B cell (primary cell): ENCODE measurements around the gene DPH3. TPM values are rescaled to one million over a fixed set of nuclear protein-coding genes. Genes with fewer than 3 reads are reported as not detected.

Experiments
- ATAC-seq: fragments of 200-7000 bp; cut with Tn5 transposase; one replicate; pipeline ENCODE4 v1.10.0; 2021; ENCODE audit warnings: low read depth, mild to moderate bottlenecking, moderate number of reproducible peaks, moderate library complexity
- CTCF ChIA-PET: fragments of 350-600 bp; sonication (Branson Sonifier 250); formaldehyde crosslinking; loops from one replicate; lab custom pipeline; 2021; ENCODE audit warnings: antibody characterized with exemption, inconsistent platforms; lab: Charles Lee
- POLR2A ChIA-PET: fragments of 350-600 bp; sonication (Branson Sonifier 250); formaldehyde crosslinking; loops from one replicate; lab custom pipeline; 2021; ENCODE audit warnings: antibody characterized with exemption; lab: Charles Lee
- DNase-seq: peaks from one replicate; pipeline ENCODE4 v3.0.0; 2013
- H2AFZ ChIP-seq: 2 replicates; pipeline ENCODE4 v1.6.1; 2012; ENCODE audit warnings: mild to moderate bottlenecking, low read depth, low read length; ENCODE audit not compliant: insufficient read depth, poor library complexity, severe bottlenecking
- H3K27ac ChIP-seq, 2 donors: 1 replicate in 1 of 2; 2 replicates in 1 of 2; pipeline ENCODE4 v1.5.1; 2012 to 2013; ENCODE audit warnings: low read length in 2 of 2, mild to moderate bottlenecking in 2 of 2, moderate library complexity in 1 of 2
- H3K27me3 ChIP-seq, 4 experiments: fragments of 200-600 bp in 1 of 4; sonication (generic) in 1 of 4; replicated peaks in 1 of 4; 1 replicate in 2 of 4; 2 replicates in 2 of 4; pipeline versions ENCODE4 v1.6.1 to v1.7.0; 2013 to 2016; ENCODE audit warnings: low read length in 3 of 4, mild to moderate bottlenecking in 2 of 4, mixed read lengths in 1 of 4, moderate library complexity in 1 of 4; ENCODE audit not compliant: insufficient read depth in 4 of 4, control insufficient read depth in 3 of 4; ENCODE audit errors: control extremely low read depth in 1 of 4
- H3K36me3 ChIP-seq, 2 experiments: replicated peaks in 1 of 2; 1 replicate in 1 of 2; 2 replicates in 1 of 2; pipeline versions ENCODE4 v1.6.1 to v1.7.1; 2013; ENCODE audit warnings: low read length in 1 of 2; ENCODE audit not compliant: insufficient read depth in 2 of 2, control insufficient read depth in 1 of 2; ENCODE audit errors: control extremely low read depth in 1 of 2, extremely low read depth in 1 of 2
- H3K4me1 ChIP-seq, 2 donors: fragments of 200-600 bp in 1 of 2; sonication (generic) in 1 of 2; 1 replicate in 1 of 2; 2 replicates in 1 of 2; pipeline versions ENCODE4 v1.5.1 to v1.6.1; 2013 to 2017; ENCODE audit warnings: low read length in 2 of 2; ENCODE audit not compliant: control insufficient read depth in 2 of 2, insufficient read depth in 2 of 2
- H3K4me2 ChIP-seq: replicated peaks from 2 replicates; pipeline ENCODE3; 2012; ENCODE audit warnings: mild to moderate bottlenecking, low read depth, low read length; ENCODE audit not compliant: poor library complexity, severe bottlenecking
- H3K4me3 ChIP-seq, 5 experiments: fragments of 200-600 bp in 1 of 5; sonication (generic) in 1 of 5; 1 replicate in 3 of 5; 2 replicates in 2 of 5; pipeline versions ENCODE4 v1.5.1 to v1.7.0; 2011 to 2016; ENCODE audit warnings: low read length in 4 of 5, mild to moderate bottlenecking in 4 of 5, low read depth in 2 of 5, control low read depth in 1 of 5, moderate library complexity in 1 of 5; ENCODE audit not compliant: insufficient read depth in 1 of 5; ENCODE audit errors: control extremely low read depth in 1 of 5, extremely low read depth in 1 of 5
- H3K79me2 ChIP-seq: fragments of 200-600 bp; sonication (generic); one replicate; pipeline ENCODE4 v1.6.0; 2016; ENCODE audit warnings: low read length; ENCODE audit not compliant: control insufficient read depth, insufficient read depth
- H3K9ac ChIP-seq: fragments of 200-600 bp; sonication (generic); 2 replicates; pipeline ENCODE4 v1.6.1; 2017; ENCODE audit warnings: mild to moderate bottlenecking, low read length, moderate library complexity
- H3K9me3 ChIP-seq, 3 donors: one replicate each; pipeline versions ENCODE4 v1.6.1 to v1.7.1; 2013; ENCODE audit warnings: low read length in 2 of 3; ENCODE audit not compliant: control insufficient read depth in 2 of 3, insufficient read depth in 1 of 3; ENCODE audit errors: control extremely low read depth in 1 of 3
- H4K20me1 ChIP-seq: 2 replicates; pipeline ENCODE4 v1.6.0; 2012; ENCODE audit warnings: mild to moderate bottlenecking, low read length; ENCODE audit not compliant: insufficient read depth, control insufficient read depth, poor library complexity, severe bottlenecking
- H3K27ac Mint-ChIP-seq: one replicate; pipeline ENCODE4 v1.8.0; 2021; ENCODE audit warnings: mixed read lengths
- H3K27me3 Mint-ChIP-seq: one replicate; pipeline ENCODE4 v1.8.0; 2021; ENCODE audit warnings: mixed read lengths
- H3K4me1 Mint-ChIP-seq: one replicate; pipeline ENCODE4 v1.8.0; 2021; ENCODE audit warnings: mixed read lengths
- H3K4me3 Mint-ChIP-seq: one replicate; pipeline ENCODE4 v1.8.0; 2021; ENCODE audit warnings: mixed read lengths
- H3K9me3 Mint-ChIP-seq: one replicate; pipeline ENCODE4 v1.8.0; 2022; ENCODE audit warnings: mixed read lengths; ENCODE audit not compliant: insufficient read depth
- EZH2 ChIP-seq: IDR thresholded peaks from 2 replicates; pipeline ENCODE4 v1.6.1; 2012; ENCODE audit warnings: borderline replicate concordance, low read depth, mild to moderate bottlenecking, moderate library complexity, low read length; ENCODE audit not compliant: insufficient read depth, poor library complexity, severe bottlenecking
- WGBS: methylation state at CpG from one replicate; pipeline ENCODE4 v1.1.5; 2013; ENCODE audit warnings: missing lambda C conversion rate; ENCODE audit not compliant: insufficient coverage; 5-methylcytosine and 5-hydroxymethylcytosine counted together
- intact Hi-C: fragments of 100-400 bp; cut with micrococcal nuclease; formaldehyde crosslinking; loops from one replicate; pipeline ENCODE4 v1.10.0; 2022
- polyA plus RNA-seq: library from polyadenylated mRNA; depleted of rRNA; stranded (reverse); fragments of >200 nt; gene quantifications from 2 replicates; pipeline ENCODE4 v1.2.3, GENCODE V29; 2012
- total RNA-seq, 2 donors: library from RNA; stranded (reverse); fragments of 120-200 nt in 1 of 2; gene quantifications; 1 replicate in 1 of 2; 2 replicates in 1 of 2; pipeline versions ENCODE4 v1.2.3 to v1.2.4, GENCODE V29; 2013 to 2022
- TF ChIP-seq, protein P1 (sequence below): fragments of 200-600 bp; IDR thresholded peaks from one replicate; pipeline ENCODE4 v1.8.0; 2022; ENCODE audit warnings: antibody characterized with exemption, mild to moderate bottlenecking

The DPH3 gene
- total and polyA plus RNA-seq, 2 donors (not counting 1 experiment from before 2014, with no cell fraction given) = 7.4 to 12.9 TPM

DNA sequence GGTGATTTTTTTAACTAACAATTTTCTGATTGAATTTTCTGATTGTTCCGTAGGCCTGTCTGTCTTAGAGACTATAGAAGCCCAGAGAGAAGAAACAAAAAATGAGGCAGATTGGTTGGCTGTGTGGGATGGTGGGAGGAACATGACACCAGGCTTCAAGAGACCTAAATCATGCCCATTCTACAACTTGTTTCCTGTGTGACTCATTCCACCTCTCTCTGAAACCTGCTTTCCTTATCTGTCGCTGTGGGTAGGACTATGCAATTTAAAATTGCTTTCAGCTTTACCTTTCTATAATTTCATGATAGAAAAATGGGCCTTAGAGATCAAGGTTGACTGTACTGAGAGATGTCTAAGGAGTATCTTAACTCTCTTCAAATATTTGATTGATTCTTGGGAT, 44.8 kb upstream of the DPH3 start:
- intact Hi-C loops = no loop called here
- CTCF ChIA-PET = no interaction called here

DNA sequence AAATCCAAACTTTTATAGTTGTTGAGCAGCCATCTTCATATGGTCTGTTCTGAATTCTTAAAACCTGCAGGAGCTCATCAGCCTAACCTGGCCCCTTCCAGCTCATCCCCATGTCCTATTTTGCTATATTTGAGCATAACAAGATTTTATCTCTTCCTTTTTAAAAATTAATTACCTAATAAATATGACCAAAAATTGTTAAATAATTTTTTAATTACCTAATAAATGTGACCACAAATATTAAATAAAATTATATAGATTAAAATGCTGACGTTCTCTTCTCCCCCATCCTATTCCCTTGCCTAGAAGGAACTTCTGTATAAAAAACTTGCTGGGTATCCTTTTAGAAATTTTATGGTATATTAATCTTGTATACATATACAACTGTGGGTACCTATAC, 44.0 kb upstream of the DPH3 start:
- no peak overlapping the region for H3K9ac ChIP-seq
- H2AFZ ChIP-seq = no peak overlapping the region
- ATAC-seq (no peak), DNase-seq (no peak)
- intact Hi-C loops = no loop called here
- H3K27me3 ChIP-seq = no peaks in the 10 kb centered on the region
- H3K27ac ChIP-seq = no peak overlapping the region
- H3K4me2 ChIP-seq = no peak overlapping the region
- Mint-ChIP-seq H3K27me3 (no peaks in the 10 kb centered on the region), H3K4me1 (peaks cover 22% of the 10 kb centered on the region), H3K27ac (no peak overlapping the region), H3K9me3 (no peaks in the 10 kb centered on the region), H3K4me3 (no peak overlapping the region)
- peaks cover 14 to 18% of the 10 kb centered on the region in 2 donors for H3K4me1 ChIP-seq
- POLR2A ChIA-PET = no interaction called here
- no CpG with 5 or more reads among the region's 1 CpG for WGBS
- H3K36me3 ChIP-seq = peaks cover 4 to 5% of the 10 kb centered on the region in 2 experiments
- H3K9me3 ChIP-seq = no peaks in the 10 kb centered on the region
- H3K4me3 ChIP-seq = no peak overlapping the region
- no peaks in the 10 kb centered on the region for H3K79me2 ChIP-seq
- H4K20me1 ChIP-seq = no peaks in the 10 kb centered on the region
- TF ChIP-seq, protein P1, sequence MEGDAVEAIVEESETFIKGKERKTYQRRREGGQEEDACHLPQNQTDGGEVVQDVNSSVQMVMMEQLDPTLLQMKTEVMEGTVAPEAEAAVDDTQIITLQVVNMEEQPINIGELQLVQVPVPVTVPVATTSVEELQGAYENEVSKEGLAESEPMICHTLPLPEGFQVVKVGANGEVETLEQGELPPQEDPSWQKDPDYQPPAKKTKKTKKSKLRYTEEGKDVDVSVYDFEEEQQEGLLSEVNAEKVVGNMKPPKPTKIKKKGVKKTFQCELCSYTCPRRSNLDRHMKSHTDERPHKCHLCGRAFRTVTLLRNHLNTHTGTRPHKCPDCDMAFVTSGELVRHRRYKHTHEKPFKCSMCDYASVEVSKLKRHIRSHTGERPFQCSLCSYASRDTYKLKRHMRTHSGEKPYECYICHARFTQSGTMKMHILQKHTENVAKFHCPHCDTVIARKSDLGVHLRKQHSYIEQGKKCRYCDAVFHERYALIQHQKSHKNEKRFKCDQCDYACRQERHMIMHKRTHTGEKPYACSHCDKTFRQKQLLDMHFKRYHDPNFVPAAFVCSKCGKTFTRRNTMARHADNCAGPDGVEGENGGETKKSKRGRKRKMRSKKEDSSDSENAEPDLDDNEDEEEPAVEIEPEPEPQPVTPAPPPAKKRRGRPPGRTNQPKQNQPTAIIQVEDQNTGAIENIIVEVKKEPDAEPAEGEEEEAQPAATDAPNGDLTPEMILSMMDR = no peak
- TF ChIP-seq EZH2 = no peak
- CTCF ChIA-PET = interaction anchor here (1.5 to 2.4 kb wide), 3 partner anchors 18 to 242 kb away, joined by 3 to 10 read pairs (median 4); no protein-coding TSS in a partner anchor

More for the DNA sequence above, 44.8 kb upstream of the DPH3 start:
- Mint-ChIP-seq H3K27me3 (no peaks in the 10 kb centered on the region), H3K27ac (peak overlapping the region; percentile 2), H3K9me3 (no peaks in the 10 kb centered on the region), H3K4me1 (peaks cover 22% of the 10 kb centered on the region), H3K4me3 (no peak overlapping the region)
- peak overlapping the region in 1 of 2 donors; percentile 31 for H3K27ac ChIP-seq
- H3K36me3 ChIP-seq = peaks cover 4 to 13% of the 10 kb centered on the region in 2 experiments
- no CpG with 5 or more reads among the region's 2 CpGs for WGBS
- DNase-seq (no peak), ATAC-seq (peak; percentile 55)
- no peak overlapping the region for H3K4me3 ChIP-seq
- H2AFZ ChIP-seq = no peak overlapping the region
- no peaks in the 10 kb centered on the region for H3K79me2 ChIP-seq
- H3K9ac ChIP-seq = no peak overlapping the region
- no peak for TF ChIP-seq EZH2
- TF ChIP-seq, protein P1 = no peak
- no peaks in the 10 kb centered on the region for H3K9me3 ChIP-seq
- POLR2A ChIA-PET = no interaction called here
- no peaks in the 10 kb centered on the region for H4K20me1 ChIP-seq
- no peaks in the 10 kb centered on the region for H3K27me3 ChIP-seq
- H3K4me1 ChIP-seq = peaks cover 14 to 18% of the 10 kb centered on the region in 2 donors
- H3K4me2 ChIP-seq = no peak overlapping the region
